Measurements from ENCODE around the gene SLC25A39.

DNA sequence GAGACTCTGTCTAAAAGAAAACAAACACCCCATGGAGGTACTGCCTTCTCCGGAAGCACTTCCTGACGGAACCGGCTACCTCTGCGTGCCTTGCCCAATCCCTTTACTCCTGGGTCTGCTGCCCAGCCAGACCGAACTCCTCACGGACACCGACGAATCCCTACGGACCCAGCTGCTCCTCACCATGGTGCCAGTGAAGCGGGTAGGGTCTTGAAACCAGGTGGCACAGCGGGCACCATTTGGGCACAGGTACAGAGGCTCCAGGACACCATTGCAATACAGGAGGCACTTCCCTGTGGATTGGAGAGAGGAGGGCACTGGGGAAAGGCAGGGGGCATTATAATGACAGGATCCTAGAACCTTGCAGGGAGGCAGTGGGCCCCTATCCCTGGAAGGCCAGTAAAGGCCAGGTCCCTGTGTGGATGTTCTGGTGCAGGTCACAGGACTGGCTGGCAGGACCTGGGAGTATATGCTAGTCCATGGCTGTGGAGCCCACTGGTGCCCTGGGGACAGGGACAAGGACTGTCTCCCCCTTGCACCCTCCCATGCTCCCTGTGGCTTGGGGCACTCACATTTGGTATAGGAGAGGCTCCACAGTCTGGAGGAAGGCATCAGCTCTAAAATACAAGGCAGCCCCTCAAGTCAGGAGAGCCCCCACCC is 2.3 kb downstream of the SLC25A39 start:
- TF ChIP-seq POLR2AphosphoS5 (IDR thresholded peaks at IDR 0.05; ENCODE audit: insufficient read depth, low read depth, low read length): no peak
- TF ChIP-seq, protein P1, sequence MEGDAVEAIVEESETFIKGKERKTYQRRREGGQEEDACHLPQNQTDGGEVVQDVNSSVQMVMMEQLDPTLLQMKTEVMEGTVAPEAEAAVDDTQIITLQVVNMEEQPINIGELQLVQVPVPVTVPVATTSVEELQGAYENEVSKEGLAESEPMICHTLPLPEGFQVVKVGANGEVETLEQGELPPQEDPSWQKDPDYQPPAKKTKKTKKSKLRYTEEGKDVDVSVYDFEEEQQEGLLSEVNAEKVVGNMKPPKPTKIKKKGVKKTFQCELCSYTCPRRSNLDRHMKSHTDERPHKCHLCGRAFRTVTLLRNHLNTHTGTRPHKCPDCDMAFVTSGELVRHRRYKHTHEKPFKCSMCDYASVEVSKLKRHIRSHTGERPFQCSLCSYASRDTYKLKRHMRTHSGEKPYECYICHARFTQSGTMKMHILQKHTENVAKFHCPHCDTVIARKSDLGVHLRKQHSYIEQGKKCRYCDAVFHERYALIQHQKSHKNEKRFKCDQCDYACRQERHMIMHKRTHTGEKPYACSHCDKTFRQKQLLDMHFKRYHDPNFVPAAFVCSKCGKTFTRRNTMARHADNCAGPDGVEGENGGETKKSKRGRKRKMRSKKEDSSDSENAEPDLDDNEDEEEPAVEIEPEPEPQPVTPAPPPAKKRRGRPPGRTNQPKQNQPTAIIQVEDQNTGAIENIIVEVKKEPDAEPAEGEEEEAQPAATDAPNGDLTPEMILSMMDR (IDR thresholded peaks at IDR 0.05; ENCODE audit: extremely low read depth in 1 of 2, insufficient read depth in 1 of 2, low read depth in 1 of 2, low read length in 2 of 2): no peak
- no peak for TF ChIP-seq EZH2 (IDR thresholded peaks at IDR 0.05; ENCODE audit: borderline replicate concordance, low read depth, low read length, severe bottlenecking)
